GM20000 (cell line): Measurements from ENCODE around the gene UBAC2.

Source experiments
- DNase-seq: peaks from one replicate; pipeline ENCODE4 v3.0.0; 2012; ENCODE audit warnings: low spot score
- TF ChIP-seq, protein P1 (sequence below): IDR thresholded peaks from 2 replicates; pipeline ENCODE4 v1.5.1; 2012; ENCODE audit warnings: mild to moderate bottlenecking, control low read depth; ENCODE audit errors: extremely low read depth, missing control alignments

The UBAC2 gene

DNA sequence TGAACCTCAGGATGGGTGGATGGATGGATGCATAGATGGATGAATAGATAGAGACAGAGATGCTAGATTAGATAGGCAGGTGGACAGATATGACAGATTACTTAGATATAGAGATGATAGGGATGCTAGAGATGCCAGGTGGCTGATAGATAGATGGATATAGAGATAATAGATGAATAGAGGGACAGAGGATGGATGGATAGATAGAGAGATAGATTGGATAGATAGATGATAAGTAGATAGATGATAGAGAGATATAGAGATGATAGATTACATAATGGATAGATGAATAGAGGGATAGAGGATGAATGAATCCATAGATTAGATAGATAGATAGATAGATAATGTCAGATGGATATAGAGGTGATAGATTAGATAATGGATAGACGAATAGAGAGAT, 212.2 kb downstream of the UBAC2 start:
- TF ChIP-seq, protein P1, sequence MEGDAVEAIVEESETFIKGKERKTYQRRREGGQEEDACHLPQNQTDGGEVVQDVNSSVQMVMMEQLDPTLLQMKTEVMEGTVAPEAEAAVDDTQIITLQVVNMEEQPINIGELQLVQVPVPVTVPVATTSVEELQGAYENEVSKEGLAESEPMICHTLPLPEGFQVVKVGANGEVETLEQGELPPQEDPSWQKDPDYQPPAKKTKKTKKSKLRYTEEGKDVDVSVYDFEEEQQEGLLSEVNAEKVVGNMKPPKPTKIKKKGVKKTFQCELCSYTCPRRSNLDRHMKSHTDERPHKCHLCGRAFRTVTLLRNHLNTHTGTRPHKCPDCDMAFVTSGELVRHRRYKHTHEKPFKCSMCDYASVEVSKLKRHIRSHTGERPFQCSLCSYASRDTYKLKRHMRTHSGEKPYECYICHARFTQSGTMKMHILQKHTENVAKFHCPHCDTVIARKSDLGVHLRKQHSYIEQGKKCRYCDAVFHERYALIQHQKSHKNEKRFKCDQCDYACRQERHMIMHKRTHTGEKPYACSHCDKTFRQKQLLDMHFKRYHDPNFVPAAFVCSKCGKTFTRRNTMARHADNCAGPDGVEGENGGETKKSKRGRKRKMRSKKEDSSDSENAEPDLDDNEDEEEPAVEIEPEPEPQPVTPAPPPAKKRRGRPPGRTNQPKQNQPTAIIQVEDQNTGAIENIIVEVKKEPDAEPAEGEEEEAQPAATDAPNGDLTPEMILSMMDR: no peak
- DNase-seq: no peak

DNA sequence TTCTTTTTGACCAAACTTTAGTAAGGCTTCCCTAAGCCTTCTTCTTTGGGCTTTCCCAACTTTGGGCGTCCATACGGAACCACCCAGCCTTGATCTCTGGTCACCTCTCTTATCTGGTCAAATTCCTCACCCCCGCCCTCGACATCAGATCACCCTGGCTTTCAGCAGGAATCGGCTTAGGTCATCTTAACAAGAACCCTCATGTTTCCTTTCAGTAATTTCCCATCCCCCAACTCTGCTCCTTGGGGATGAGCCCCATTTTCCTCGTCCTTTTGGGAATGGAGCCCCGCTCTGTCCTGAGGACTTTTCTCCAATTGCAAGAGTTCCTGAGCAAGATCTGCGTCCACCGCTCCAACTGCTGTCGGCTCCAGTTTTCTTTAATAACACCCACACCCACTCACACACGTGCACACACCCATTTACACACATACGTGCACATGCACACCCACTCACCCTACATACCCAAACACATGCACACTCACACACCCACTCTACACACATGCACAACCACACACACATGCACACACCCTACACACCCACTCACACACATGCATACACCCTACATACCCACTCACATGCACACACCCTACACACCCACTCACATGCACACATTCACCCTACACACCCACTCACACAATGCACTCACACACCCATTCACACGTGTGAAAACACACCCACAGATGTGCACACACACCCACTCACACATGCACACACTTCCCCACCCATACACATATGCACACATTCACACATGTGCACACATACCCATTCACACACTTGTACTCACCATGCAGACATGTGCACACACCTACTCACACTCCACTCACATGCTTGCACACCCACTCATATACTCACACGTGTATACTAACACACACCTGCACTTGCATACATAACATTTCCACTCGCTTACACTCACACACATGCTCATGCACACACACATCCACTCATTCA, 213.7 kb downstream of the UBAC2 start:
- DNase-seq: no peak
- TF ChIP-seq, protein P1: no peak

- TF ChIP-seq, protein P1: no peak
- no peak for DNase-seq
Measured at GRCh38 chr13:99415014-99415650, 214.5 kb downstream of the UBAC2 start.

DNA sequence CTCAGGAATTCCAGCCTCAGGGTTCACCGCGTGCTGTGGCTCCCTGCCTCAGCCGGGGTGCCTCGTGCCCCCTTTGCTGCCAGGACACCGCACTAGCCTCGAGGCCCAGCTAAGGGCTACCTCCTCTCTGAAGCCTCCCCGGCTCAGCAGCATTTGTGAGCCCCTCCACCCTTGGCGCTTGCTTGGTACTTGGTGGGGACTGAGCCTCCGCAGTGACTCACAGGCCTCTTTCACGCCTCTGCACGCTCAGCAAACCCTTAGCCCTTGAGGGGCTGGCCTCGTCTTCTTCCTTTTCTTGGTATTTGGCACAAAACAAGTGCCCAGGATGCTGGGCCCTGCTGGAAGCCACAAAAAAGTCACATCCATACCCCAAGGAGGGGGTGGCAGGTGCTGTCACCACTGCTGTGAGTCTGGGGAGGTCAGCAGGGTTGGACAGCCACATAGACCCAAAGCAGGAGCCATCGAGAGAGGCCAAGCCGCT, 215.2 kb downstream of the UBAC2 start:
- TF ChIP-seq, protein P1: no peak
- DNase-seq: no peak

- DNase-seq: no peak
- TF ChIP-seq, protein P1: no peak
Measured at GRCh38 chr13:99416411-99417121, 215.9 kb downstream of the UBAC2 start.

GRCh38 chr13:99417201-99418102, 216.8 kb downstream of the UBAC2 start:
- no peak for DNase-seq
- TF ChIP-seq, protein P1: no peak
